Right lobe of liver (tissue), 4 donors: ENCODE measurements around the gene ALDH1L1.

ENCODE experiments used
- CTCF ChIP-seq, 4 donors: fragments of 200-600 bp in 3 of 4; fragments of 450-650 bp in 1 of 4; IDR thresholded peaks; one replicate each; pipeline versions ENCODE4 v1.5.1 to v1.8.0; 2016 to 2022; ENCODE audit warnings: antibody characterized with exemption in 4 of 4, mild to moderate bottlenecking in 2 of 4
- POLR2A ChIP-seq: fragments of 450-650 bp; IDR thresholded peaks from one replicate; pipeline ENCODE4 v1.6.1; 2017; ENCODE audit warnings: antibody characterized with exemption, mild to moderate bottlenecking
- donor health status: DM: no; HTN: no; CAD: no.
- donor health status: DM: no; HTN: no; CAD: no.
- donor health status: DM: no; HTN: yes; CAD: no.

- TF ChIP-seq CTCF (IDR thresholded peaks at IDR 0.05) (no peak), POLR2A (no peak)
Measured at GRCh38 chr3:126078866-126079265, 101.5 kb downstream of the ALDH1L1 start.
